Stimulated activated CD8-positive, alpha-beta memory T cell treated with anti-CD3 and anti-CD28 coated beads, Interleukin-15, amount 100 ng/mL, for 48 hours (primary cell): Measurements from ENCODE around the gene SULT1C4.
"Not testable (repeated sequence)": the region's sequence is repeated elsewhere in the genome, so short reads cannot be mapped to it uniquely, and the experiment has no call there.

ENCODE experiments used
- DNase-seq, 2 donors: peaks; one replicate each; pipeline ENCODE4 v3.0.0-alpha.2; 2020; ENCODE audit warnings: low read depth in 2 of 2

SULT1C4 gene

DNA sequence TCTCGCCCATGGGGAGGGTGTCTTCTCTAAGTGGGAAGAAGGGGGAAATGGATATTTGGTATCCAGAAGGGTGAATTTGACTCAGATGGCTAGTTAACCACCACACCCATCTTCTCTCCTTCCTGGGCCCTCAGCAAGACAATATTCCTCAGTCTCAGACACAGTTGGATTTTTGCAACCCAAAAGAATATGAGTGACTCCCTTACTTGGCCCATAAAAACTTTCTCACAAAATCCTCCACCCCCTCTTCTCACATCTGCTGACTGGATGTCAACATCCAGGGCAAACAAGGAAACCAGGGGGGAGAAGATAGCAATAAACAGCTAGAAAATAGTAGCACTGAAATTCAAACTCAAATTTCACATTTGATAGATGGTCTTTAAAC lies 35.9 kb downstream of the SULT1C4 start:
- no peak for DNase-seq

DNA sequence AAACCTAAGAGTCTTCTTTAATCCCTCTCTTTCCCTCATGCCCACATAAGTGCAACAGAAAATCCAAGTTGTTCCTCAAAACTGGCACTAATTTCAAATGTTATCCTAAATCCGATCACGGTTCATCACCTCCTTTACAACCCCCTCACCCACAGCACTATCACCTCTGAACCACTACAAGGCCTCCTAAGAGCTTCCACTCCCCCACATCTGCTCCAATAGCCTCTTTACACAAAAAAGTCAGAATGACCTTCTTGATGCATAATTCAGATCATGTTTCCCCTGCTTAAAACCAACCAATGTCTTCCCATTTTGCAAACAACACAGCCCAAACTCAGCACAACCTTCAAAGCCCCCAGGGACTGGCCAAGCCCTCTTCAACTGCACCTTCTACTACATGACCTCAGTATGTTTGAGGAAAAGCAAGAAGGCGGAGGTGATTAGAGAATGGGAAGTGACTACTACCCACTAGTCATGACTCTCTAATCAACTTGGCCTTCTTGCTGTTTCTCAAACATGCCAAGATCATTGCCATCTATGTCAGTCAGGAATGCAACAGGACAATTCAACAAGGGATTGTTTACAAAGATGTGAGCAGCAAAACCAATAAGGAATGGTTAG lies 36.6 kb downstream of the SULT1C4 start:
- no peak for DNase-seq

DNA sequence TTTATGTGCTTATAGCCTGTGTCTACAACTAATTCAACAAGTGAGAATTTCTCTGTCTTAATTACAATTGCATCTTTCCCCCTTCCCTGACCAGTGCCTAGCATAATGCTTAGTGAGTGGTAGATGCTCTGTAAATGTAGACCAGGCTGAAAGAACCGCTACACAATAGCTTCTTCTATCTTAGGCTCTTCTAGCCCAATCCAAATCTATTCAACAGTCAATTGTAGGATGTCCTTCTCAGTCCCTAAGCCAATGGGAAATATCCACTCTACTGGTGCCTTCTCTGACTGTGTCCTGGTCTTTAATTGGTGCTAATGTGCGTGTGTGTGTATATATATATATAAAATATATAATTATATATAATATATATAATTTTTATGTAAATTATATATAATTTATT lies 37.2 kb downstream of the SULT1C4 start:
- DNase-seq: no peak

DNA sequence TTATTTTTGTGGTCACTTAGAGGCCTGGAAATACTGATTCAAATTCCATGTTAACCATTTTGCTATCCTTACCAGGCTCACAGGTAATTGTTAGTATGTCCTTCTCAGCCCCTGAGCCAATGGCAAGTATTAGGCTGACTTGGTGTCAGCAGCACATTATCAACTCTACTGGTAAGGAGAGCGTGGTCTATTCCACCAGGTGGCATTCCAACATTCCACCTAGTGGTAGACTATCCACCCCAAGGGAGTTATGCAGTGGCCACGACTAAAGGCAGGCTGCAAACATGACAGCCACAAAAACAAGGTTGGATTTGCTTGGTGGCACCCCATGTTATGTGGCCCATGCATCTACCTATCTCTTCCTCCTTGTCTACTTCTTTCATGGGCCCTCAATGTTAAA lies 39.5 kb downstream of the SULT1C4 start:
- DNase-seq: no peak

DNA sequence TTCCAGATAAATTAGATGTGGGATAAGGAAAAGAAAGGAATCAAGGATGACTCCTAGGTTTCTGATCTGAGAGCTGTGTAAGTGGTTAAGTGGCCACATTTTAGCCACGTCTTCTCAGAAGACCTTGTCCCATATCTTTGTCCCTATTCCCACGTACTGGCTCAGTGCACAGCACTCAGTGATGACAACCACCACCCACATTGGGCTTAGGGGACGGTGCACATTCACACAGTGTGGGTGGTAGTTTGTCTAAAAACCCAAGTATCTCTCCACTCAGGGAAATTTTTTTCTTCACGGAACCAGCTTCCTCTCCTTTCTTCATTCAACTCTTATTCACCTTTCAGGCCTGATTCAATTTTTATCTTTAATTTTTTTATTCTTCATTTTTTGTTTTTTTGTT lies 40.7 kb downstream of the SULT1C4 start:
- no peak for DNase-seq

DNA sequence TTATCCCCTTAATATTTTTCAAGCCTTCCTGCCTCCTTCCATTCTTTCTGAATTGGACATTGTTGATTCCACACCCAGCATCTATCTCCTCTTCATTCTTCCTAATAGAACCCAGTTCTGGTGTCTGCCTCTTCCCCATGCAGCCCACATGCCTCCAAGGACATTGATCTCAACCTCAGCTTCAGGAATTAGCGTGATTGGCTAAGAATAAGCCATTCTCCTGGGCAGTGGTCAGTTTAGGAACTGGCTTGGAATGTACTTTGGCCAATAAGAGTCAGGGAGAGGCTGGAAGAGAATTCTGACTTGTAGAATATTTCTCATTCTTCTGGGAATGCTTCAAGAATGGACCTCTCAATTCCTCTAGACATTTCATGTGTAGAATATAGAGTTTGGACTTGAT lies 45.3 kb downstream of the SULT1C4 start:
- no peak for DNase-seq

DNA sequence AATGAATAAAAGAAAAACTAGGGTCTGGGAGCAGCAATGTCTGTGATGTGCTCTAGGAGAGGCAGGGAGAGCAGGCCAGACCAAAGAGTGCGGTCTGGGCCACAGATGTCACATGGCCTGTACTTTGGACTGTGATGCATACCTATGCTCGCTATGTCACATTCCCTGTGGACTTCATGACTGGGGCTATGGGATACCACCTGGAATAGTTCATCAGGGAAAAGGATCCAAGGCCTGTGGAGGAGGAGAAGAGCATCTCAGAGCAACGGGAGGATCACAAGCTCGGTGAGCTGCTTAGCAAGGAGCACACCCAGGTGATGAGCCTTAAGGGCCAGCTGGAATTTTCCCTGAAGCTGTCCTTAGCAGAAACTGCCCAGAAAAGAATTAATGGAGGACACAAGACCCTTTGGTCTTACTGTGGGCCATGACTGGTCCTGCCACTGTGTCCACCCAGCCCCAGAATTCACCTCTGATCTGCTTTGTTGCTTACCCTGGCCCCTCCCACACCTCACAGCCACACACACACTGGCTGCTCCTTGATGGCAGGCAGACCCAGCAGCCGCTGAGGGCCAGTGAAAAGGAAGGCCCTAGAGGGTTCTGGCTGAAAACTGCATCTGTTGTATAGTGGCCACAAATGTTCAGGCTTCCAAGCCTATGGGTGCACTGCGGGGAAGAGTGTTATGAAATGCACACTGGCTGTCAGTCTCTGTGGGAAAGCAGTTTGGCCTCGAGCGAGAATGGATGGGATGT lies 45.9 kb downstream of the SULT1C4 start:
- DNase-seq: no peak

DNA sequence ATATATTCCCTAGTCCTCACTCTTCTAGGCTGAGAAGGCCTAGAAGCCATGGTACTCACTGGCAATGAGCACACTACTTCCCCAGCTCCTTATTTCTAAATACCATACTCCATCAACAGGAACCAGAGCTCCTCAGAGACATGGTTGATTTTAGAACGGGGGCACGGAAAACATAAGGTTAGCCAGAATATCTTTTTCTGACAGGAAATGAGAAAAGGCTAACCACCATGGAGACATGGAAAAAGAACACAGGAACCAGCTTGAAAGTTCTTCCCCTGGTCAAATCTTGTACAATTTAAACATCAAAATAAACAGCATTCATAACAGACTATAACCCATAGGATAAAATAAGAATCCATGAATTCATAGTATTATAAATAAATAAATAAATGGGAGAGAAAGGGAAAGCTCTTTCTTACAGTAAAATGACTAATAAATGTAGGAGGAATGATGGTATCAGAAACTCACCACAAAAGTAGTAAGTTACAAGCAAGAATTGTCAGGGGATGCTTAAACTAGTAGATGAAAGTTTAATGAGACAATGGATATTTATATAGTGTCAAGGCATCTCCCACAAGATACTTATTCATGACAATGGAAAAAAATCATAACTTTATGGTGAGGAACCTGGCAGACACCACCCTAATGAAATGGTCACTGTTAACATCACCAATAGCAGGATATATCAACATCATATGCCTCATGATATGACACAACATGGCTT lies 50.7 kb downstream of the SULT1C4 start:
- no peak for DNase-seq

DNA sequence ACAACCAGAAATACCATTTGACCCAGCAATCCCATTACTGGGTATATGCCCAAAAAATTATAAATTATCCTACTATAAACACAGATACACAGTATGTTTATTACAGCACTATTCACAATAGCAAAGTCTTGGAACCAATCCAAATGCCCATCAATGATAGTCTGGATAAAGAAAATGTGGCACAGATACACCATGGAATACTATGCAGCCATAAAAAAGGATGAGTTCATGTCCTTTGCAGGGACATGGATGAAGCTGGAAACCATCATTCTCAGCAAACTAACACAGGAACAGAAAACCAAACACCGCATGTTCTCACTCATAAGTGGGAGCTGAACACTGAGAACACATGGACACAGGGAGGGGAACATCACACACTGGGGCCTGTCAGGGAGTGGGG lies 57.8 kb downstream of the SULT1C4 start:
- DNase-seq: not testable (repeated sequence)

DNA sequence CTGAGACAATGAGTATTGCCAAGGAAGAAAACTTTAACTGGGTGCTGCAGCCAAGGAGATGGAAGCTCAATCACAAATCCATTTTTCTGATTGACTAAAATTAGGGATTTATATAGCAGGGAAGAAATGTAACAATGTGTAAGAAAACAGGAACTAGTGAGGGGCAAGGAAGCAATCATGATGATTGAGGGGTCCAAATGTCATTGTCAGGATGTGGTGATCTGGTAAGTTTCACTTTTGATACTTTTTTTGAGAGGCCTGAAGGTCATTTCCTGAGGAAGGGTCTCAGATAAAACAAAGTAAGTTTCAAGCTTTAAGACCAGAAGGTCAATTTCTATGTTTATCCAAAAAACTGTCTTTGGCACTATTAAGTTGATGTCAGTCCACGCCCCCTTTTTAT lies 59.2 kb downstream of the SULT1C4 start:
- DNase-seq: no peak
